ENCODE data around the gene GLDC. TPM values are rescaled to one million over a fixed set of nuclear protein-coding genes. Genes with fewer than 3 reads are reported as not detected.
A peak's percentile ranks its signal among the peaks of the same experiment; 100 is the strongest.

Gene GLDC
- total RNA-seq, 1 donor from 2014 or later = 0.25 TPM

- no peaks in the 10 kb centered on the region for H3K9me3 Mint-ChIP-seq (ENCODE audit: low read depth)
- no peaks in the 10 kb centered on the region for H3K36me3 Mint-ChIP-seq (ENCODE audit: low read depth)
- no peak overlapping the region for H3K27ac Mint-ChIP-seq (ENCODE audit: unreplicated experiment)
- H3K4me3 Mint-ChIP-seq (ENCODE audit: unreplicated experiment) = no peak overlapping the region
- DNase-seq (ENCODE audit: low spot score) = no peak
- peaks cover 6% of the 10 kb centered on the region for H3K27me3 Mint-ChIP-seq (ENCODE audit: low read depth)
- no peaks in the 10 kb centered on the region for H3K4me1 Mint-ChIP-seq (ENCODE audit: low read depth)
- no peak for TF ChIP-seq CTCF (IDR thresholded peaks at IDR 0.05)
Observed at GRCh38 chr9:6671416-6671815, 25.9 kb upstream of the GLDC start.

- no peak overlapping the region for H3K4me3 Mint-ChIP-seq (ENCODE audit: unreplicated experiment)
- DNase-seq (ENCODE audit: low spot score) = no peak
- H3K9me3 Mint-ChIP-seq (ENCODE audit: low read depth) = no peaks in the 10 kb centered on the region
- no peak for TF ChIP-seq CTCF (IDR thresholded peaks at IDR 0.05)
- no peak overlapping the region for H3K27ac Mint-ChIP-seq (ENCODE audit: unreplicated experiment)
- no peaks in the 10 kb centered on the region for H3K36me3 Mint-ChIP-seq (ENCODE audit: low read depth)
- H3K27me3 Mint-ChIP-seq (ENCODE audit: low read depth) = peaks cover 6% of the 10 kb centered on the region
- H3K4me1 Mint-ChIP-seq (ENCODE audit: low read depth) = no peaks in the 10 kb centered on the region
Observed at GRCh38 chr9:6669881-6670280, 24.4 kb upstream of the GLDC start.

- Mint-ChIP-seq H3K27ac (ENCODE audit: unreplicated experiment) (no peak overlapping the region), H3K4me3 (ENCODE audit: unreplicated experiment) (no peak overlapping the region), H3K4me1 (ENCODE audit: low read depth) (no peaks in the 10 kb centered on the region), H3K27me3 (ENCODE audit: low read depth) (peaks cover 11% of the 10 kb centered on the region), H3K9me3 (ENCODE audit: low read depth) (no peaks in the 10 kb centered on the region), H3K36me3 (ENCODE audit: low read depth) (no peaks in the 10 kb centered on the region)
- DNase-seq (ENCODE audit: low spot score) = no peak
- peak; percentile 89 for TF ChIP-seq CTCF (IDR thresholded peaks at IDR 0.05)
Observed at GRCh38 chr9:6667633-6668280, 22.2 kb upstream of the GLDC start.

GRCh38 chr9:6667080-6667479 lies 21.6 kb upstream of the GLDC start:
- H3K9me3 Mint-ChIP-seq (ENCODE audit: low read depth) = no peaks in the 10 kb centered on the region
- no peak overlapping the region for H3K27ac Mint-ChIP-seq (ENCODE audit: unreplicated experiment)
- no peaks in the 10 kb centered on the region for H3K4me1 Mint-ChIP-seq (ENCODE audit: low read depth)
- no peak for DNase-seq (ENCODE audit: low spot score)
- TF ChIP-seq CTCF (IDR thresholded peaks at IDR 0.05) = no peak
- no peak overlapping the region for H3K4me3 Mint-ChIP-seq (ENCODE audit: unreplicated experiment)
- peaks cover 11% of the 10 kb centered on the region for H3K27me3 Mint-ChIP-seq (ENCODE audit: low read depth)
- H3K36me3 Mint-ChIP-seq (ENCODE audit: low read depth) = no peaks in the 10 kb centered on the region

GRCh38 chr9:6665628-6666027 lies 20.1 kb upstream of the GLDC start:
- Mint-ChIP-seq H3K27me3 (ENCODE audit: low read depth) (peaks cover 10% of the 10 kb centered on the region), H3K9me3 (ENCODE audit: low read depth) (no peaks in the 10 kb centered on the region), H3K27ac (ENCODE audit: unreplicated experiment) (no peak overlapping the region), H3K36me3 (ENCODE audit: low read depth) (no peaks in the 10 kb centered on the region), H3K4me3 (ENCODE audit: unreplicated experiment) (no peak overlapping the region), H3K4me1 (ENCODE audit: low read depth) (no peaks in the 10 kb centered on the region)
- no peak for DNase-seq (ENCODE audit: low spot score)
- TF ChIP-seq CTCF (IDR thresholded peaks at IDR 0.05) = no peak

Measured in chondrocyte (in vitro differentiated cells).